ENCODE data around the gene PLD6.
"Not testable (repeated sequence)": the region's sequence is repeated elsewhere in the genome, so short reads cannot be mapped to it uniquely, and the experiment has no call there.

Gene PLD6, protein sequence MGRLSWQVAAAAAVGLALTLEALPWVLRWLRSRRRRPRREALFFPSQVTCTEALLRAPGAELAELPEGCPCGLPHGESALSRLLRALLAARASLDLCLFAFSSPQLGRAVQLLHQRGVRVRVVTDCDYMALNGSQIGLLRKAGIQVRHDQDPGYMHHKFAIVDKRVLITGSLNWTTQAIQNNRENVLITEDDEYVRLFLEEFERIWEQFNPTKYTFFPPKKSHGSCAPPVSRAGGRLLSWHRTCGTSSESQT

GRCh38 chr17:17206124-17206912, at the start of gene PLD6:
Gene PLD6, minus strand, starts transcription at chr17:17206333. Its CDS starts 47 bp downstream, at chr17:17206286.
- peak; percentile 48 for DNase-seq

DNA sequence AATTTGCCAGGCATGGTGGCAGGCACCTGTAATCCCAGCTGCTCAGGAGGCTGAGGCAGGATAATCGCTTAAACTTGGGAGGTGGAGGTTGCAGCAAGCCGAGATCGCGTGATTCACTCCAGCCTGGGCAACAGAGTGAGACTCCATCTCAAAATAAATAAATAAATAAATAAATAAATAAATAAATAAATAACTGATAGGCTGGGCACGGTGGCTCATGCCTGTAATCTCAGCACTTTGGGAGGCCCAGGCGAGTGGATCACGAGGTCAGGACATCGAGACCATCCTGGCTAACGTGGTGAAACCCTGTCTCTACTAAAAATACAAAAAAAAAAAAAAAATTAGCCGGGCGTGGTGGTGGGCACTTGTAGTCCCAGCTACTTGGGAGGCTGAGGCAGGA, 49.6 kb upstream of the PLD6 start:
- not testable (repeated sequence) for DNase-seq

DNA sequence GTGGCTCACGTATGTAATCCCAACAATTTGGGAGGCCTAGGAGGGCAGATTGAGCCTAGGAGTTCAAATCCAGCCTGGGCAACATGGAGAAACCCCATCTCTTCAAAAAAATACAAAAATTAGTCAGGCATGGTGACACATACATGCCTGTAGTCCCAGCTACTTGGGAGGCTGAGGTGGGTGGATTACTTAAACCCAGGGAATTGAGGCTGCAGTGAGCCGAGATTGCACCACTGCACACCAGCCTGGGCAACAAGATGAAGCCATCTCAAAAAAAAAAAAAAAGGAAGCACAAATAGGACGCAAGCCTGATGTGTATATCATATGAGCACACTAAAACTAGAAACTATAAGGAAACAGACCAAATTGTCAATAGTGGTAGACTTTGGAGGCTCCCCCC, 47.9 kb upstream of the PLD6 start:
- DNase-seq: no peak

DNA sequence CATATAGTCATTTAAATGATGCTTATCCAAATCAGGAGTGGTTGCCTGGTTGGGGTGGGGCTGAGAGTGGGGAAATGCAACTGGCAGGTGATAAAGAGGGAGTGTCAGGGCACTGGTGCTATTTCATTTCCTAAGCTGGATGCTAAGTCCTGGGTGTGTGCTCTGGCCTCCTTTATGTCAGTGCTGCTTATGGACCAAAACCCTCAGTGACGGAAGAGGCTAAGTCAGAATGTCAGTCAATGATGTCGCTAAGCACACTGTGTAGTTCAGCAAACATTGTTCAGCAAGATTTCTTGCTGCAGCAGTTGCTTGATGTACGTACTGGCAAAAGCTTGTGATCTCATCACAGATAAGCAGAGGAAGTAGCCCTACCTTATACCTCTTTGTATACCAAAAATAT, 47.3 kb upstream of the PLD6 start:
- DNase-seq: no peak

DNA sequence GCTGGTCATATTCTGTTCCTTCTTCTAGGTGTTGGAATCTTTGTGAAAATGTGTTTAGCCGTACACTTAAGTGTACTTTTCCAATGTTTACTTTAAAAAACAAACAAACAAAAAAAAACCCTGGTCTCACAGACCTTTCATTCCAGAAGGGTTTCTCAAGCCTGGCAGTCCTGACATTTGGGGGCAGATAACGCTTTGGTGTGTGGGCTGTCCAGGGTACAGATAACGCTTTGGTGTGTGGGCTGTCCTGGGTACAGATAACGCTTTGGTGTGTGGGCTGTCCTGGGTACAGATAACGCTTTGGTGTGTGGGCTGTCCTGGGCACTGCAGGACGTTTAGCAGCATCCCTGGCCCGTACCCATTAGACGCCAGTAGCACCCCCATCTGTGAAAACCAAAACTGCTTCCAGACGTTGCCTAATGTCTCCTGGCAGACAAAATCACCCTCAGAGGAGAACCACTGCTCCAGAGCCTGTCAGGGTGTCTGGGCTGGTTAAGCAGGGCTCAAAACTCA, 46.1 kb upstream of the PLD6 start:
- DNase-seq: no peak

- no peak for DNase-seq
Observed at GRCh38 chr17:17246879-17247278, 40.7 kb upstream of the PLD6 start.

DNA sequence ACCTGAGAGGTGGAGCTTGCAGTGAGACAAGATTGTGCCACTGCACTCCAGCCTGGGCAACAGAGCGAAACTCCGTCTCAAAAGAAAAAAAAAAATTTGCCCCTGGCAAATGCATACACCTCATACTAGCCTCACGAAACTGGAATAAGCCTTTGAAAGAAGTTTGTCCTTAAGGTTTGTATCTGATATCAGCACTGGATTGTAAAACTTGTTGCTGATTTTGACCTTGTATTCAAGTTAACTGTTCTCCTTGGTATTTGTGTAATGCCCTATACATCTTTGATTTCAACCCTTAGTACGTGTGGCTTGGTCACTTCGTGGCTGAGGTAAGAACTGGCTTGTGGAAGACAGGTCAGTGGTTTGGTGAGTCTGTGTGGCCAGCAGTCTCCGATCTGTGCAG, 37.0 kb upstream of the PLD6 start:
- no peak for DNase-seq

GRCh38 chr17:17242246-17242645, 36.1 kb upstream of the PLD6 start:
- DNase-seq: no peak

GRCh38 chr17:17241656-17242055, 35.5 kb upstream of the PLD6 start:
- no peak for DNase-seq

DNA sequence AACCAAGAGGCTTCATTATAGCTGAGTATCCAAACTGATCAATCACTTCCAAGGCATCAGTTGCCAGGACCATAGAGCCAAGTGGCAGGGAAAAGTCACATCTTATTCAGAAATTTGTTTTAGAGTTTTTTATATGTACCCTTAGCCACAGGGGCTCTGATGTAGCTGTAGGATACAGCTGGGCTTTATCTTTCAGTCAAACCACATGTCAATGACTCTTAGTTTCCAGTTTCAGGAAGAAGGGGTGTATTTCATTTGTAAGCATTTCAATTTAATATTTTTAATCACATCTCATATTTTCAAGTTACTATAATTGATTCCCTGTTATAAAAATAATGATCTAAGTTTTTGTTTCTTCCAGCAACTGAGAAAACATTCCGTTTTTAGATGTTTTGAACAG, 33.7 kb upstream of the PLD6 start:
- no peak for DNase-seq

DNA sequence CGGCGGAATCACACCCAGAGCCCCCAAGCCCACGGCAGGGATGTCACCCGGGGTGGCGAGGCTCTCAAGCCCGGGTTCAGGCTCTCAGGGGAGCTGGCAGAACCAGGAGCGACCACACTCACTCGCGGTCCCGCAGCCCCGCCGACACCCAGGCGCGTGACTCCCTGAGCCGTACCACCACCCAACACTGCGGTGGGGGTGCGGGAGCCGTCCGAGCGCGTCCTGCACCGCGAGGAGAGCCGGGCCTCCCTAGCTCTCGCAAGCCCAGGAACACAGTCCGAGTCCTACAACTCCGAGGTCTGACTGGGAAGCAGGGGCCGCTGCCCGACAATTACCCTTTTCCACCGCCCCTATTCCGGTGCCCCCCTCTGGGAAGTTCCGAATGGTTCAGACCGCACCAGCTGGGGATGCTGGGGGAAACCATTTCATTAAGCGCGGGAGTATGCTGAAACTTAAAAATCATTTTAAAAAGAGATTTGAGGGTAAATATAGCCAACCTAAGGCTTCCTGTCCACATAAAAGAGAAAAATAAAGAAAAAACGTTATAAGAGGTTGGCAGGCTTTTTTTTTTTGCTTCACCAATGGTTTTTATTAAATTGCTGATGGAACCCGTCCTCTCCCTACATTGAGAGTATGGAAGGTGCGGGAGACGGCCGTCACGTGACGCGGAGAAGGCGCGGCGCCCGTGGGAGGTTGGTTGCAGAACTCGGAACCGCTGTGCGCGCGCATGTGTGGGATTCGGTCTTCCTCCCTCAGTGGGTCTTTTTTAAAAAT, 31.1 kb upstream of the PLD6 start, which contains the start of gene FLCN:
Gene FLCN, minus strand, starts transcription at position 143 of the 774 bp plus-strand sequence. CDS start 9,031 bp downstream, outside the sequence.
- peak; percentile 85 for DNase-seq

DNA sequence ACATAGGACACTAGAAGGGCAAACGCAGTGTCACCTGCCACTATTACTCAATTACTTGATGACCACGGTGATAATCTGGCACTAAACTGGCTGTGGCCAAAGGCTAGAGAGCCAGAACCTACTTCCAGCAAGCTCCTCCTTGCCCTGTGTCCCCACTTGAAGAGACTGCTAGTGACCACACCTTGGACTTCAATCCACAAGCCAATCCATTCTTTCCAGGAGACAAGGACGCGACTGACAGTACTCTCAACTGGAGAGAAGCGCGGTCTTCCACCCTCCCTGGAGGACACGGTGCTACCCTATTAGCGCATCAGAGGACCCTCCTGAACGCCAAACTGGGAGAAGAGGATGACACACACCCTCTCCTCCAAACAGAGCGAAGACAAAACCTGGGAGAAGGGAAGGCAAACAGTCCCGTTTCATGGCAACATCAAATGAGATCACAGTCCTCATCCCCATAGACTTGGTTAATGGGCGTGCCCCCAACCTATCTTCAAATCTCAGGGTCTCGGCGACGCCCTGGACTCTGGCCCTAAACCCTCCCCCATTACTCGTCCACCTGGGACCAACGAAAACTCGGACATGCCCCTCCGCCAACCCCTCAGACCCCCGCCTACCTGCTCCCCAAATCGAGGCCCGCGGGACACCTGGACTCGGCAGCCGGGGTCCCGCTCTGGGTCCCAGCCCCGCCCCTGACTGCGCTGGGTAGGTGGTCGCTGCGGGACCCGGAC, 30.3 kb upstream of the PLD6 start:
- DNase-seq: peak; percentile 21

DNA sequence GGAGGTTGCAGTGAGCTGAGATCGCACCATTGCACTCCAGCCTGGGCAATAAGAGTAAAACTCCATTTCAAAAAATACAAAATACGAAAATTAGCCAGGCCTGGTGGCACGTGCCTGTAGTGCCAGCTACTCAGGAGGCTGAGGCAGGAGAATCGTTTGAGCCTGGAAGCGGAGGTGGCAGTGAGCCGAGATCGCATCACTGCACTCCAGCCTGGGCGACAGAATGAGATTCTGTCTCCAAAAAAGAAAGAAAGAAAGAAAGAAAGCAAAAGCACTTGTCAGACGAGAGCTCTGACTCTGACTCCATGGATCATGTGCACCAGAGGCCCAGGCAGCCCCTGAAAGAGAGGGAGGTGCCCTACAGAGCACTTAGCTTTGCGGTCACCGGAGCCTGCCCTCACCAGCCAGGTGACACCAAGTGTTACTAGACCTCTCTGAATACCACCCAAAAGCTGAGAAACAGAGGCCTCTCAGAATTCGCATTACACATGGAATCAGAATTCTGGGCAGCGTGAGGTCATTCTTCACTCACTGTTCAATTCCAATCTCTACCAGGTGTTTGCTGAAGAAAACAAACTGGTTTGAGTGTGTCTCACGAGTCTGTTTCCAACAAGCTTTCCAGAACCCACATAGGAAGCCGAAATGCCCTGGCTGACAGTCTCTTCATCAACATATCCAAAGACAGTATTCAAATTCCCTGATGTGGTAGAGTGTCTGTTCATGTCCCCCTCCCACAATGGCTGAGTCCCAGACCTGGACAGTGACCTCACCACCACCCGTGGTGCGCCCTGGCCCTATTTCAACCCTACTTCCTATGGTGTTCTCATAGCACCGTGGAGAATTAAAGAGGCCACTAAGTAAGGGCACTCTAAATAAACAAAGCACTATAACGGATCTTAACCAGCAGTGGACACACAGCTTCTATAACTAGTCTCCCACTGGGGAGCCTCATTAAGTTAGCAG, 29.4 kb upstream of the PLD6 start:
- DNase-seq: peak; percentile 20

DNA sequence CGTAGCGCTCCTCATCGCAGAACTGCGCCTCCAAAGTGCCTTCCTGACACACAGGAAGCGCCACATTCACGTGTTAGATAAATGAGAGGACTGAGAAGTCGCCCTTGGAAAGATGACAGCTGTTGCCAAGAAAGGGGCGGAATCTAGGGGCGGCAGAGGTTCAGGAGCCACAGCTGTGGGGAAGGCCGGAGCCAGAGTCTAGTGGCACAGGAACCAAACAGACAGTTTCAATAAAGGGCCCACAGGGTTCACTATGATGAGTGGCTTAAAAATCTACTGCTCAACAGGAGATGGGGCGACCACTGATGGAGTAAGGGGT, 26.1 kb upstream of the PLD6 start:
- no peak for DNase-seq

GRCh38 chr17:17231621-17232302, 25.6 kb upstream of the PLD6 start:
- no peak for DNase-seq

DNA sequence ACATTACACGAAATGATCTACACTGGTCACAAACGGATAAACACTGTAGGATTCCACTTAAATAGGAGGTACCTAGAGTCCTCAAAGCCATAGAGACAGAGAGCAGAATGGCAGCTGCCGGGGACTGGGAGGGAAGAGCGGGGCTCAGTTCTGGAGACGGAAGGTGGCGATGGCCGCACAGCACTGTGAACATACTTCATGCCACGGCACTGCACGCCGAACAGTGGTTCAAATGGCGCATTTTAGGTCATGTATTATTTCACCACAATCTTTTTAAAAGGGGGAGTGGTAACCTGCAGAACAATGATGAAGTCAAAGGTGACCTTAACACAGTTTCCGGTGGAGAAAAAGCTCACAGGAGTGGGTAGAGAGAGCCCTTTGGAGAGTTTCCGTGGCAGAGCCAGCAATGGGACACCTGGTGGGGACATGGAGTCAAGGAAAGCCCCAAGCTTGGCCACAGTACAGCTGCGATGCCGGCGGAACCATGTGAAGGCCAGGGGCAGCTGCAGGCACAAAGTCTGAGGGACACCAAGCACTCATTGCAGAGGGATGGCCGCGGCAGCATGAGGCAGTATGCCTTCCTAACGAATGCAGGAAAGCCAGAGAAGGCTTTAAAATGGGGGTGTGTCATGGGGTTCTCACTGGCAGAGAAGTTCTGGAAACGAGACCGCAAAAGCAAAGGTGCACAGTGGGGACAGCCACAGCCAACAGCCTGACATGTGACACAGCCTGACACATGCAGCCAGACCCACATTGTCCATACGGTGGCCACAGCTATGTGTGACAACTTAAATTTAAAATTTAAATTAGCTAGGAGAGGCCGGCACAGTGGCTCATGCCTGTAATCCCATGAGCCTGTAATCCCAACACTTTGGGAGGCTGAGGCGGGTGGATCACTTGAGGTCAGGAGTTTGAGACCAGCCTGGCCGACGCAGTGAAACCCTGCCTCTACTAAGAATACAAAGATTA, 23.6 kb upstream of the PLD6 start:
- no peak for DNase-seq

DNA sequence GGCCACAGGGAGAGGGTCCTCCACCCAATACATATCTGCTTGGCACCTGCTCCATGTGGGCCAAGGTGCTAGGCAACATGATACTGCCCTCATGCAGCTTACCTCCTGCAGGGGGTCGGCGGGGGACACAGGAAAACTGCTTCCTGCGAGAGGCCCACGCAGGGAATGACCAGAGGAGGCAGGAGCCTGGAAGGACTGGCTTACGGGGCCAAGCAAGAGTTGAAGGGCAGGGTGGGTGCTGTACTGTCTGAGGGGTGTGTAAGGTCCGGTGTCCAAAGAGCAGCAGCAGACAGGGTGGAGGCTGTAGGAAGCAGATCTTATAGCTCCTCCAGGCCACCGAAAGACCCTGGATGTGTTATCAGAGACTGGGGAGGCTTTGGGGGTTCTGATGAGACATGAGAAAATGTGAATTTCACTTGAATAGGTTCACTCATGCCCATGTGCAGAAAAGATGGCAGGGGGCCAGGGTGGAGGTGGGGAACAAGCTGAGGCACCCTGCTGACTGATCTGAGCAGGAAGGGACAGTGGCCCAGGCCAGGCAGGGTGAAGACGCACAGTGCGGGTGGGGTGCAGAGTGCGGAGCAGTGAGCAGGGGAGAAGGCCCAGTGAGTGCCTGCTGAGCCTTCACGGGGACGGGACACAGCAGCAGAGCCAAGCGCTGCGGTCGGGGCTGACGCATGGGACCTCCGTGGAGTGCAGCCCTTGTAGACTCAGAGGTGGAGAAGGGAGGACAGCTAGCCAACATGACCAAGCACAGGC, 22.6 kb upstream of the PLD6 start:
- DNase-seq: no peak

- DNase-seq: no peak
Observed at GRCh38 chr17:17227608-17228520, 21.7 kb upstream of the PLD6 start.
